GM19438 (cell line): ENCODE data around the gene MPP2.
"Not testable (repeated sequence)": the region's sequence is repeated elsewhere in the genome, so short reads cannot be mapped to it uniquely, and the experiment has no call there.

Experiments used
- ATAC-seq: cut with Tn5 transposase; IDR thresholded peaks from one replicate; pipeline ENCODE4 v1.9.1; 2021; ENCODE audit warnings: low read depth; ENCODE audit not compliant: unreplicated experiment

Gene MPP2

DNA sequence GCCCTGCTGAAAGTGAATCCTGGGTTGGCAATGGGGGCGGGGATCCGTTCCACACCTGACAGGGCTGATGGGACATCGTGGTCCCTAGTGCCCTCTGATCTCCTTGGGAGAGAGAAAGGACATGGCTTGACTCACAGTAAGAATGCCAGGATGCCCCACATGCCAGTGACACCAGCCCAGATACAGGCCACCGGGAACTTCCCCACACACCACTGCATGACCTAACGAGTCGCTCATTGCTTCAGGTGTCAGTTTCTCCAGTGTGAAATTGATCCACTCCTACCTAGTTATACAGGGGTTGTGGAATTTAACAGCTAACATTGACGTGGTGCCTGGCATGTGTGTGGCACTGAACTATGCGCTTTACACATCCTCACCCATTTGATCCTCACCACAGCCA, 52.8 kb downstream of the MPP2 start:
- no peak for ATAC-seq

DNA sequence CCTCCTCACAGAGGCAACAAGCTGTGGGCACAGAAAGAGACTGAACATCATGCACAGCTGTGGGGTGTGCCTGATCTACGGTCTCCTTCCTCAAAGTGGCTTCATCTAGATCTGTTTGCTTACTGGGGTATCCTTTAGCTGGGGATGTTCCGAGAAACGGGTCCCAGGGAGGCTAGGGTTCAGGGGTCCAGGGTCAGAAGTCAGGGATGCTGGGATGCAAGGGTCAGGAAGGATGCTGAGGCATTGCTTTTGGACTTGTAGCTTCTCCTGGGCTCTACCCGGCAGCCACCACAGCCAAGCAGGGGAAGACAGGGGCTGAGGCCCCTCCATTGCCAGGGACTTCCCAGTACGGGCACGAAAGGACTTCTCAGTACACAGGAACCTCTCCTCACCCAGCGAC, 53.8 kb downstream of the MPP2 start:
- ATAC-seq, result no peak

DNA sequence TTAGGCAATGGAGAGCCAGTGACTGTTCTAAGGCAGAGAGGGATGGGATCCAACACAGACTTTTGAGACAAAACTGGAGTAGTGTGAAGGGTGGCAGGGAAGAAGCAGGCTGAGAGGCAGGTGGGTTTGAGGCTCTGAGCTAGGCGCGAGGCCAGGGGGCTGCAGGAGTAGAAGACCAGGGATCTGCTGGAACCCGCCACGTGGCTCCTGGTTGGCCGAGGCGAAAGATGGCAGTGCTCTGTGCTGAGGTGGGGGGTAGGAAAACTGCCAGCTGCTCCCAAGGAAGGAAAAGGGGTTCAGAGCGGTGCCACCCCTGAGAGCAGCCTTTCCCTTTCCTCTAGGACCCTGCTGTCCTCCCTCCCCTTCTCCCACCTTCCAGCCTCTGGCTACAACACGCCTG, 54.8 kb downstream of the MPP2 start:
- no peak for ATAC-seq

DNA sequence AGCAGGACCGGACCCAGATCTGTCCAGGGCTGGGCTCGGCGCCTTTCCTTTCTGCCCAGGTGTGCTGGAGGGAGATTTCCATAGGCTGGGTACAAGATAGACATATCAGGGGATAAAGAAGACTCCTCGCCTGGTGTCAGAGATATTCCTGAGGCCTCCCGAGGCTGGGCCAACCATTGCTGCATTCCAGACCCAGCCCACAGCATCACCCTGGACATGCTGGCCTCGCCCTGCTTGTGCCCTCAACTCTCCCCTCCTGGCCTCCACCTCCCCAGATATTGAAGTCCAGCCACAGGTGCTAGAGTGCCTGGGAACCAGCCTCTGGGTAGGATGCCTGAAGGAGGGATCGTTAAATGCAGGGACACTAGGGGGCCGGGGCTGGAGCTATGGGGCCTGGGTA, 58.2 kb downstream of the MPP2 start:
- ATAC-seq, result no peak

DNA sequence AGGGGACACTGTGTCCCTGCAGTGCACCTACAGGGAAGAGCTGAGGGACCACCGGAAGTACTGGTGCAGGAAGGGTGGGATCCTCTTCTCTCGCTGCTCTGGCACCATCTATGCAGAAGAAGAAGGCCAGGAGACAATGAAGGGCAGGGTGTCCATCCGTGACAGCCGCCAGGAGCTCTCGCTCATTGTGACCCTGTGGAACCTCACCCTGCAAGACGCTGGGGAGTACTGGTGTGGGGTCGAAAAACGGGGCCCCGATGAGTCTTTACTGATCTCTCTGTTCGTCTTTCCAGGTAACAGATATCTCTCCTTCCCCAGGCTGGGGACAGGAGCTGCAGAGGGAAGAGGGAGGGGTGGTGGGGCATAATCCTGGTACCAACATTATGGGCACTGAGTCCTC, 58.7 kb downstream of the MPP2 start:
- no peak for ATAC-seq

DNA sequence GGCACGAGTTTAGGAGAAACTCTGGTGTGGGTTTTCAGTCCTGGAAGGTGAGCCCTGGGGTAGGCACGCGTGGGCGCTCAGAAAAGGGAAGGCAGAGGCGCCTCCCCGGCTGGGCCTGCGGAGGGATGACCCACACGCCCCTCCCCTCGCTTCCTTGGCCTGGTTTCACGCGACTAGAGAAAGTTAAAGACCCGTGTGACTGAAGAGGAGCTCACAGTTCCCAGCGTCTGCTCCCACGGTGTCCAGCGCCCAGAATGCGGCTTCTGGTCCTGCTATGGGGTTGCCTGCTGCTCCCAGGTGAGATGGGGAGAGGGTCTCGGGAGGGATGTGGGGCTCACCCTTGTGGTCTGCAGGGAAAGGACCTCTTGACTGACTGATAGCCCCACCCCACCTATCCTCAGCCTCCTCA, 60.4 kb downstream of the MPP2 start, which contains the start of gene CD300LG:
TSS of gene CD300LG (plus strand) at position 214 of the 409 bp plus-strand sequence. CDS start at position 255, 41 bp downstream.
- no peak for ATAC-seq

DNA sequence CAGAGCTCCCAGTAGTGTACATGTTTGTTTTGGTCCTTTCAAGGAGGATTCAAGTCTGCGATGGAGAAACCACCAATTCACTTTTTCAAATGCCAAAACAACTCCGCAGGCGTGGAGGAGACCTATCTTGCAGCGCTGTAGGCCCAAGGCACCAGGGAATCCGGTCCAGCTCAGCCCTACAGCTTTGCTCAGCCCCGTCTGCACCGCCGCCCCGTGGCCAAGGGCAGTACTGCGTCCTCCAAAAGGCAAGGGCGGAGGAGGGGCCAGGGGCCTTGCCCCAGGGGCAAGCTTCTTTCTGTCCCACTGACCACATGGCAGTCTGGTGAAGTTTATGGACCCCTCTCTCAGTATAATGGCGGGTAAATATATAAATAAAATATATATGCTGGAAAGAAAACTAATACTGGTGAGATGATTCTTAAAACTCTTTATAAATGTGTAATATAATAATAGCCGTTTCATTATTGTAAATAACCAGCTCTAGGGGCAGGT, 61.1 kb downstream of the MPP2 start:
- ATAC-seq, result no peak

DNA sequence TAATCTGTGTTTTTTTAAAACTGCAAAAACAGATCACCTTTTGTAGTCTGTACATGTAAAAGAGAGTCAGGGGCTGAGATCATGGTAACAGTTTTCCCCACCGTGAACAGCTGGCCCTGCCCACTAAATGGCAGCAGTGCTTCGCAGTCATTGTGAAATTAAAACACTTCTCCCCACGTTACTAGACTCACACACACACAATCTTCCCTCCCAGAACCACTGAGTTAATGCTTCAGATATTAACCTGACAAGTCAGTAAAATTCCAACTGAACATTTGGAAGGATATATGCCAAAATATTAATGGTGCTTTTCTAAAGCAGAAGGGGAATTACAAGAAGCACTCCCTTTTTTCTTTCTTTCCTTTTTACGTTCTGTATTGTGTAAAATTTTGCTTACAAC, 61.6 kb downstream of the MPP2 start:
- ATAC-seq, result no peak

DNA sequence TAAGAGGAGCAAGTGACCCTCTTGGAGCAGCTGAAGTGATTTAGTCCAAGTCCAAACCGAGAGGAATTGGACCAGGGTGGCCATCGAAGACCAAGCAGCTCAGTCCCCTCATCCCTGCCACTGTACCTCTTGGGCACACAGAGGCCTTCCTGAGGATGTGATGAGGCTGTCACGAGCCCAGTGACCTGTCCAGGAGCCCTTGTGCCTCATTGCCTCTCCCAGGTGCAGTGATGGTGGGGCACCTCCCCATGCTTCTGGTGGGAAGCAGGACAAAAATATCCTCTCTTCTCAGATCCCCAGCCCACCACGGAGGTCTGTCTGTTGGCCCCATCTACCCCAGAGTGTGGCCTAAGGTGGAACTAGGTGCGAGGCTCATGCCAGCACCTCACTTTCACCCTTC, 63.1 kb downstream of the MPP2 start:
- ATAC-seq, result no peak

DNA sequence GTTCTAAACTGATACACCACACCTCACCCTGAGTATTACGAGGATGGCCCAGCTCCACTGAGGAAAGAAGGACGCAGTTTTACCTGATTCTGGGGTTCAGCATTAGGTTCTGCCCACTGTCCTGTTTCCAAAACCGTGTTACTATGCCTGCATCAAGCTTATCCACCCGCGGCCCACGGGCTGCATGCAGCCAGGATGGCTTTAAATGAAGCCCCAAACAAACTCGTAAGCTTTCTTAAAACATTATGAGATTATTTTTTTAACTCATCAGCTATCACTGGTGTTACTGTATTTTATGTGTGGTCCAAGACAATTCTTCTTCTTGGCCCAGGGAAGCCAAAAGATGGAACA, 64.4 kb downstream of the MPP2 start:
- no peak for ATAC-seq

DNA sequence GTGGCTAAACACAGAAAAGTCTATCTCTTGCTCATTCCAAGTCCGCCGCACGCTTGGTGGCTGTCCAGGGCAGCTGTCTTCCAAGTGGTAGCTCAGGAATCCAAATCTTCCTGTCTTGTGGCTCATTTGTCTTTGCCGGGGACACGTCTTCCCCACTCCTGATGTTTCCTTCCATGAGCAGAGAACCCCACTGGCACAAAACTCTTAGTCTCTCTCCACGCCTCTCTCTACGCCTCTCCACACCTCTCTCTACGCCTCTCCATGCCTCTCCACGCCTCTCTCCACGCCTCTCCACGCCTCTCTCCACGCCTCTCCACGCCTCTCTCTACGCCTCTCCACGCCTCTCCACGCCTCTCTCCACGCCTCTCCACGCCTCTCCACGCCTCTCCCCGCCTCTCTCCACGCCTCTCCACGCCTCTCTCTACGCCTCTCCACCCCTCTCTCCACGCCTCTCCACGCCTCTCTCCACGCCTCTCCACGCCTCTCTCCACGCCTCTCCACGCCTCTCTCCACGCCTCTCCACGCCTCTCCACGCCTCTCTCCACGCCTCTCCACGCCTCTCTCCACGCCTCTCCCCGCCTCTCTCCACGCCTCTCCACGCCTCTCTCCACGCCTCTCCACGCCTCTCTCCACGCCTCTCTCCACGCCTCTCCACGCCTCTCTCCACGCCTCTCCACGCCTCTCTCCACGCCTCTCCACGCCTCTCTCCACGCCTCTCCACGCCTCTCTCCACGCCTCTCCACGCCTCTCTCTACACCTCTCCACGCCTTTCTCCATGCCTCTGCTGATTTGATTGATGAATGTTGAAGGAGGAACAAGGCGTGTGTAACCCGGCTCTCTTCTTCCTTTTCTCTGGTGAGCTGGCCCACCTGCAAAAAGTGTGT, 65.0 kb downstream of the MPP2 start:
- ATAC-seq, result not testable (repeated sequence)

DNA sequence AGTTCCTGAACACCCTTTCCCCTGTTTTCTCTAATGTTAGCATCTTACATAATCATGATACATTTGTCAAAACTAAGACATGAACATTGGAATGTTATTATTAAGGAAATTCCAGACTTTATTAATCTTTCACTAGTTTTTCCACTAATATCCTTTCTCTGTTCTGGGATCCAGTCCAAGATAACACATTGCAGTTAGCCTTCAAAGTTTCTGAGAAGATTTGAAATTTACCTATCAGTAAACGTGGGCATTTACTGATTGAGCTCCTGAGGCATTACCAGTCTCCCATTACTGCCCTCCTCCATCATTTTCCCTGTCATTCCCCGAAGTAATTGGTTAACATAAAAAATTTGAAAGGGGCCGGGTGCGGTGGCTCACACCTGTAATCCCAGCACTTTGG, 66.1 kb downstream of the MPP2 start:
- no peak for ATAC-seq

DNA sequence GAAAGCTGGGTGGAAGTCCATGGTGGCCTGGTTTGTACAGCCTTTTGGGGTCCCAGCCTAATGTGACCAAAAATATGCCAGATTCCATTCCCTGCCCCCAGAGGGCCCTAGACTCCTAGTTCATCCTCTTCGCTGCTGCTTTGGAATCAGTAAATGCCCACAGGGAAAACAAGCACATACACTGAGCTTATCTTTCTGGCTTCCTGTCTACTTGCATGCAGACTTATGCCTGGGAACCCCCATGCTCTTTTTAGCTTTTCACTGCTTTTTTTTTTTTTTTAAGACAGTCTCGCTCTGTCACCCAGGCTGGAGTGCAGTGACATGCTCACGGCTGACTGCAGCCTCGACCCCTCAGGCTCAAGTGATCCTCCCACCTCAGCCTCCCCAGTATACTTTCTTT, 66.5 kb downstream of the MPP2 start:
- no peak for ATAC-seq

DNA sequence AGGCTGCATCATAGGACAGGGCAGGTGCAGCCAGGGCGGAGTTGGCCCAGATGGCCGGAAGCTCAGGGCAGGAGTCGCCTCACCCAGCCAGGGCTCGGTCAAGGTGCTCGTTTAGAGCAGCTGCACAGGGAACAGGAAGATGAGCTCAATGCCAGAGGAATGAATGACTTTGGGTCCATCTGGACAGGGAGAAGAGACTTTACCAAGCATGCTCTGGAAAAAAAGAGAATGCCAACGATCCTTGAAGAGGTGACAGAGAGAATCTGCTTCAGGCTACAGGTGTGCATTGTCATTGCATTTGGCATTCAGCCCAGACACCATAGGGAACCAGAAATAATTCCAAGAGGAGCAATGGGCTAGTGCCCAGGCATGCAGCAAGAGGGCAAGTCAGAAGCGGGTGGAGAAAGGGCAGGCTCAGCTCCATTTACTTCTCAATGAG, 67.6 kb downstream of the MPP2 start:
- ATAC-seq, result no peak

DNA sequence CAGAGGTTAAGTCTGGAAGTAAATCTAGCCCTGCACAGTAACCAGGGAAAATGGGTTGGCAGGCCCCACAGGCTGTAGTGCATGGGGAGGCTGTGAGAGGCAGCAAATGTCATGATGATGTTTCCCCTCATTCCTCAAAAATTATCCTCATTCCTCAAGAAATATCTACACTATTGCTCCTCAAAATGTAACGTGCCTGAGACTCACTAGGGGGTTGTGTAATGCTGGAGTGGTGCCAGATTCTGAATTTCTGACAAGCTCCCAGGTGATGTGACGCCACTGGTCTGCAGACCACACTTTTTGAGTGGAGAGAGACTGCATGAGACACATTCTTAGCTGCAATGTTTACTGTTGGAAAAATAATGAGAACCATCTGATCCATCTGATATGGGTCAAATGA, 73.2 kb downstream of the MPP2 start:
- ATAC-seq, result no peak

DNA sequence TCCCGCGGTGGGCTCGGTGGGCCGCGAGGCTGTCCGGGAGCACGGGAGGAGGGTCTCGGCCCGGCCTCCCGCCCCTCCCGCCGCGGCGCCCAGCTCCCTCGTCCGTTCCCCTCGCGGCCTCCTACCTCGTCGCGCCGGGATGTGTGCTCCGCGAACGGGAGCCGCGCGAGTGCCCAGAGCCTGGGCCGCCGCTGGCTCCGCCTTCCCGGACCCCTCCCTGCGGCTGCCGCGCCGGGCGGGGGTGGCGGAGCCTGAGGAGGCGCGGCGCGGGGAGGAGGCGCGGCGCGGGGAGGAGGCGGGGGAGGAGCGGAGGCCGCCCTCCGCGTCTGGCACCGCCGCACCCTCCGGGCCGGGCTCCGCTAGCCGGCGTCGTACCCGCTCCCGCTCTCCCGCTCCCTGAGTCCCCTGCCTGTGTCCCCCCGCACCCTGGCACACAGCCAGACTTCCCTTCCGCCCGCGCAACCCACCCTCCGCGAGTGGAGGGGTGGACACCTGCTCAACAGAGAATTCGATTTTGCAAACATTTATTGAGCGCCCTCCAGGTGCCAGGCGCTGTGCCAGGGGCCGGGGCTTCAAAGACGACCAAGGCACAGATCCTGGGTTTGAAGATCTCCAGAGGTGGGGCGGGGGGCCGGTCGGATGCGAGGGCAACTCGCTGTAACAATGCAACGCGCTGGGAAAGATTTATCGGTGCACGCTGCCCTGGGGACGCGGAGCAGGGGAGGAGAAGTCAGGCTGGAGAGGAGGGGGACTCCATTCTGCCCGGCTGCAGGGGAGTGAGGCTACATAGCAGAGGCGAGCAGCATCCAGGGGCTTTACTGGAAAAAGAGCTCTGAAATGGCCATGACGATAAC, 74.1 kb downstream of the MPP2 start, which contains the start of gene MPP3:
TSS of gene MPP3 (minus strand) at position 171 of the 854 bp plus-strand sequence. CDS start 1,240 bp downstream, outside the sequence.
- ATAC-seq, result no peak

DNA sequence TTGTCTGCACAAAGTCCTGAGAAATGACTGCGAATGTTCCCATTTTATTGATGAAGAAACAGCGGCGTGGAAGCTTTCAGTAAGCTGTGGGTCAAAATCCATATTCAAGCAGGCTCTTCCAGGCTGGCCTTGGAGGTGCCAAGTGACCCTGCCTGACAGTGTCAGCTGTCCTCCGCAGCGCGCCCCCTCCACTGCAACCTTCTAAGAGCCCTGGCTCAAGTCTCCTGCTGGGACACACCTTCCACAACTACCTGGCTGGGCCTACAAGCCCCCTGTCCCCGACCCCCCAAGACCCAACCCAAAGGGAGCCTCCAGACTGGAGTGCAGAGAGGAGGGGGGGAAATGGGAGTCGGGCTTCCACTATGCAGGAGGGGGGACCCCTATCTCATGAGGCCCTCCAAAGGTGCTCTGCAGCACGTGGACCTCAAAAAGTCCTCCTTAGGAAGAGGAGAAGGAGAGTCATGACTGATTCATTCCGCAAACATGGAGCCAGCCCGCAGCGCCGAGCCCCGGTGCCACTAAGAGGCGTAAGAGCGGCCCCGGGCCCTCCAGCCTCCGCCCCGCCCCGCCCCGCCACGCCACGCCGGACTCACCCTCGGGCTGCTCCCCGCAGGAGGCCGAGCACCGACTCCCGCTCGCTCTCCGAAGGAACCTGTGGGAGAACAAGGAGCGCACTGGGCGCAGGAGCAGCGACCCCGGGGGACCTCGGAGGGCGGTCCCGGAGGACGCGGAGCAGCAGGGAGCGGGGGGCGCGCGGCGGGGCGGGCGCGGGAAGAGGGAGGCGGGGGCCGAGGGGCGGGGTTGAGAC, 75.0 kb downstream of the MPP2 start:
- ATAC-seq, result no peak

DNA sequence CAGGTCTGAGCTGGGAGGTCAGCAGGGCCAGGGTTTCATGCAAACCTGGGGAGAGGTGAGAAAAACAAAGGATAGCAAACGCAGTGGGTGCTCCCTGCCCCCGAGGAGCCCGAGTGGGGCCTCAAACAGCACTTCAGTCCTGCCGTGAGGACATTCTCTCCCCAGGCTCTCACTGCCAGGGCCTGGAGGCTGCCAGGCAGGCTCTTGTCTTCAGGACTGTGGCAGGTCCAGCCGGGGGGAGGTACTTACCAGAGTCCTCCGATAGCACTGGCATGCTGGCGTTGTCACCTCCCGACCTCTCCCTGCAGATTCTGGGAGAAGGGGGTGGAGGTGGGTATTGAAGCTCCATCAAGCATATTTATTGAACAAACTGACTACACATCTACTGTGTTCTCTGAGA, 75.7 kb downstream of the MPP2 start:
- ATAC-seq, result no peak

DNA sequence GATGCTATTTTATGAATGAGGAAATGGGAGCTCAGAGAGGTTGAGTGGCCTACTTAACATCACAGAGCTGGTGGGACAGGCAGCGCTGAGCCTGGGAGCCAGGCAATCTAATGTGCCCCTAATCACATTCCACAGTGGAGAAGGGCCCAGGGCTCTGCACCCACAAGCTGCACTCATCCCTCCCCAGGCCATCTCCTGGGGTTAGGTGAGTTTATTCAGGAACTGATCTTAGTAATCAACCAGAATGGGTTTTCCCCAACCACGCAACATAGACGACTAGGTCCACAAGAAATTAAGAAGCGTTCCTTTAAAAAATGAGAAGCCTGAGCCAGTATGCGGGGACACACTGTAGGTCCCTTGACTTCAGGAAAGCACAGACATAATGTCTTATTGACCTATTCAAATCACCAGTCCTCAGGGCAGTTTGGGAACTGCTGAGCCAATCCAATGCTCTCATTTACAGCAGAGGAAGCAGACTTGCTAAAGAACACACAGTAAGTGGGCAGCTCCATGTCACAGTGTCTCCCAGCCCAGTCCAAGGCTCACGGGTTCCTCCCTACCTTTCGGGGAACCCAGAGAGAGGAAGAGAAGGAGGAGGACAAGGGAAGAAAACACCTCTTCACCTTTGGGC, 76.7 kb downstream of the MPP2 start:
- no peak for ATAC-seq

DNA sequence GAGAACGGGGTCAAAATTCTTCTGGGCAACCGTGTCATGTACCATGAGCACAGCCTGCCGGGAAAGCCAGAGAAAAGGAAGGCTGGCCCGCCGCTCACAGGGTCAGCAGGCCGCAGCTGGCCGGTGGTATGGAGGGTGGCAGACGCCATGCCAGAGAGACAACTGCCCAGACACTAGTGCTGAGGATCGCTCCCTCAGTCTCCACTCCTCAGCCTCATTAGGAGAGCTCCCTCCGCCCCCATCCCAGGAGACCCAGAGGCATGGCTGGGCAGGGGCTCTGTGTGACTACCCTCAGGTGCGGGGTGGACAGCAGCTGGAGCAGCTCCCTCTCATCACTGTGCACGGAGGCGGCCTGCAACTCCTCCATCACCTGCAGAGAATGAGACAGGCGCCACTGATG, 77.6 kb downstream of the MPP2 start:
- ATAC-seq, result no peak
